HepG2 (cell line): ENCODE results near the gene UBE2O. TPM values are rescaled to one million over a fixed set of nuclear protein-coding genes. Genes with fewer than 3 reads are reported as not detected.

Experiments used
- CREB1 ChIP-seq, 2 experiments: fragments of 450-650 bp in 1 of 2; IDR thresholded peaks; 2 replicates each; pipeline ENCODE4 v1.6.1; 2016 to 2017; ENCODE audit warnings: control low read depth in 1 of 2, mild to moderate bottlenecking in 1 of 2, missing compliant biosample characterization in 1 of 2, missing genetic modification characterization in 1 of 2
- FOXK1 ChIP-seq: sonication (generic); formaldehyde crosslinking; IDR thresholded peaks from 2 replicates; pipeline ENCODE4 v1.4.0; 2020; ENCODE audit warnings: low read depth, missing genetic modification reagents, borderline replicate concordance
- FOXP4 ChIP-seq: sonication (generic); formaldehyde crosslinking; IDR thresholded peaks from 2 replicates; pipeline ENCODE4 v1.4.0; 2020; ENCODE audit warnings: missing genetic modification reagents
- HNF4G ChIP-seq, 2 experiments: sonication (generic) in 1 of 2; formaldehyde crosslinking in 1 of 2; IDR thresholded peaks; 2 replicates each; pipeline versions ENCODE4 v1.4.0 to v1.6.1; 2011 to 2020; ENCODE audit warnings: borderline replicate concordance in 2 of 2, low read depth in 2 of 2, mild to moderate bottlenecking in 2 of 2, low read length in 1 of 2, missing genetic modification reagents in 1 of 2, moderate library complexity in 1 of 2
- HOXA5 ChIP-seq: sonication (generic); formaldehyde crosslinking; IDR thresholded peaks from 2 replicates; pipeline ENCODE4 v1.4.0; 2020; ENCODE audit warnings: missing genetic modification reagents
- KLF12 ChIP-seq: sonication (generic); formaldehyde crosslinking; IDR thresholded peaks from 2 replicates; pipeline ENCODE4 v1.4.0; 2020; ENCODE audit warnings: missing genetic modification reagents, borderline replicate concordance
- MXD3 ChIP-seq: IDR thresholded peaks from 2 replicates; pipeline ENCODE4 v1.6.1; 2016; ENCODE audit warnings: mild to moderate bottlenecking, missing biosample characterization, missing genetic modification reagents
- NAIF1 ChIP-seq: sonication (generic); formaldehyde crosslinking; IDR thresholded peaks from 2 replicates; pipeline ENCODE4 v1.5.0; 2020; ENCODE audit warnings: mild to moderate bottlenecking, missing genetic modification reagents, borderline replicate concordance
- NR2F6 ChIP-seq, 2 experiments: IDR thresholded peaks; 2 replicates each; pipeline ENCODE4 v1.6.1; 2016; ENCODE audit warnings: antibody characterized with exemption in 1 of 2, mild to moderate bottlenecking in 1 of 2
- PHF5A ChIP-seq: IDR thresholded peaks from one replicate; pipeline ENCODE4 v1.6.1; 2018; ENCODE audit warnings: low read depth, missing genetic modification reagents; ENCODE audit not compliant: unreplicated experiment
- PITX1 ChIP-seq: sonication (generic); formaldehyde crosslinking; IDR thresholded peaks from 2 replicates; pipeline ENCODE4 v1.5.1; 2020; ENCODE audit warnings: mild to moderate bottlenecking, missing genetic modification reagents
- RCOR2 ChIP-seq: IDR thresholded peaks from 2 replicates; pipeline ENCODE4 v1.6.1; 2016; ENCODE audit warnings: missing biosample characterization, missing genetic modification reagents
- RXRA ChIP-seq: sonication (generic); formaldehyde crosslinking; IDR thresholded peaks from 2 replicates; pipeline ENCODE4 v1.5.1; 2020; ENCODE audit warnings: missing genetic modification reagents
- TBX2 ChIP-seq: sonication (generic); formaldehyde crosslinking; IDR thresholded peaks from 2 replicates; pipeline ENCODE4 v1.5.0; 2020; ENCODE audit warnings: missing genetic modification reagents, mild to moderate bottlenecking, borderline replicate concordance
- XBP1 ChIP-seq: sonication (generic); formaldehyde crosslinking; IDR thresholded peaks from 2 replicates; pipeline ENCODE4 v1.5.0; 2020; ENCODE audit warnings: missing genetic modification reagents
- XRCC5 ChIP-seq: fragments of 200-400 bp; formaldehyde crosslinking; optimal IDR thresholded peaks from 2 replicates; pipeline ENCODE3; 2017; ENCODE audit warnings: mild to moderate bottlenecking, low read length
- ZNF335 ChIP-seq: sonication (generic); formaldehyde crosslinking; IDR thresholded peaks from 2 replicates; pipeline ENCODE4 v1.4.0; 2020; ENCODE audit warnings: missing genetic modification reagents
- polyA plus RNA-seq, 8 experiments: library from polyadenylated mRNA; depleted of rRNA in 3 of 8; stranded (reverse) in 7 of 8; unstranded in 1 of 8; fragments of >200 nt; fragmentation: Illumina TruSeq in 4 of 8; extraction: Trizol in 4 of 8; gene quantifications; 2 replicates each; pipeline versions ENCODE4 v1.2.1 to v1.2.3, GENCODE V29; 2011 to 2016; ENCODE audit warnings: low read depth in 4 of 8, missing spikeins in 1 of 8, mixed read lengths in 1 of 8; ENCODE audit not compliant: insufficient read depth in 1 of 8
- total RNA-seq, 5 experiments: library from RNA; depleted of rRNA; stranded (reverse); fragments of >200 nt; fragmentation: Illumina TruSeq; extraction: Trizol; gene quantifications; 2 replicates each; pipeline ENCODE4 v1.2.3, GENCODE V29; 2016; ENCODE audit warnings: low read depth in 1 of 5
- TF ChIP-seq, protein P1 (sequence below): sonication (generic); formaldehyde crosslinking; IDR thresholded peaks from 2 replicates; pipeline ENCODE4 v1.4.0; 2020; ENCODE audit warnings: low read depth, mild to moderate bottlenecking, missing genetic modification reagents
- TF ChIP-seq, protein P2 (sequence below): sonication (generic); formaldehyde crosslinking; IDR thresholded peaks from 2 replicates; pipeline ENCODE4 v1.5.1; 2020; ENCODE audit warnings: missing genetic modification reagents, mild to moderate bottlenecking, borderline replicate concordance
- TF ChIP-seq, protein P3 (sequence below): sonication (generic); formaldehyde crosslinking; IDR thresholded peaks from 2 replicates; pipeline ENCODE4 v1.5.1; 2020; ENCODE audit warnings: mild to moderate bottlenecking, missing genetic modification reagents, borderline replicate concordance

UBE2O gene
- total and polyA plus RNA-seq, 2 of the 13 experiments (the other 11 are each of a cell fraction or from before 2014, with no cell fraction given) = 21.5 to 23.5 TPM

DNA sequence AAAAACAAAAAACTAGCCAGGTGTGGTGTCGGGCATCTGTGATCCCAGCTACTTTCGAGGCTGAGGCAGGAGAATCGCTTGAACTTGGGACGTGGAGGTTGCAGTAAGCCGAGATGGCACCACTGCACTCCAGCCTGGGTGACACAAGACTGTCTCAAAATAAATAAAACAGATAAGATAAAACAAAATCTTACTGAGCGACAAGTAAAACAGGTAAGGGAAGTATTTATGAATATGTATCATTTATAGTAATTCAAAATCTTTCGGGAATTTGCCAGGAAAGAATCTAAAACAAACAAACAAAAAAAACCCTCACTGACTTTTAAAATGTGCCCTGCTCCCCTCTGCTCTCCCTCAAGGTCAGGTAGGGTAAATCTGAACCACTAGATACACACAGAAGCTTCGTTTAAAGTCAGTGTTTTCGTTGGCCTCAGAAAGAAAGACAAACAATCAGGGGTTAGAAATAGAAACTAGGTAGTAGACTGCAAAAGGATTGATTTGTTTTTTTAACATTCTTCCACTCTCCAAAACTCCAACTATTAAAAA is 101.4 kb downstream of the UBE2O start (continued):
- TF ChIP-seq PITX1 (CRISPR knock-in tag) (peak; percentile 55), FOXP4 (CRISPR knock-in tag) (peak; percentile 76), NR2F6 (IDR thresholded peaks at IDR 0.05) (peak; percentile 84), NR2F6 (CRISPR knock-in tag; IDR thresholded peaks at IDR 0.05) (peak; percentile 80), MXD3 (CRISPR knock-in tag) (0 out of 2 replicates have a peak, but pooled peaks have one; percentile 62), CREB1 (IDR thresholded peaks at IDR 0.05) (no peak), CREB1 (CRISPR knock-in tag; IDR thresholded peaks at IDR 0.05) (peak; percentile 62), XRCC5 (no peak), RXRA (peak; percentile 69; the same call in 1 of the 2 replicates), XBP1 (CRISPR knock-in tag) (no peak), PHF5A (peak; percentile 29), NAIF1 (CRISPR knock-in tag) (peak; percentile 41; the same call in 1 of the 2 replicates), KLF12 (CRISPR knock-in tag) (peak; percentile 65; the same call in 1 of the 2 replicates), HOXA5 (CRISPR knock-in tag) (no peak), FOXK1 (CRISPR knock-in tag) (0 out of 2 replicates have a peak, but pooled peaks have one; percentile 15), HNF4G (IDR thresholded peaks at IDR 0.05; ENCODE audit: borderline replicate concordance, low read depth, low read length) (peak; percentile 21; the same call in 1 of the 2 replicates), HNF4G (CRISPR knock-in tag; IDR thresholded peaks at IDR 0.05; ENCODE audit: borderline replicate concordance, low read depth) (no peak), RCOR2 (peak; percentile 55; the same call in 1 of the 2 replicates), TBX2 (CRISPR knock-in tag) (peak; percentile 59; the same call in 1 of the 2 replicates), ZNF335 (peak; percentile 23; the same call in 1 of the 2 replicates)
- TF ChIP-seq, protein P1, sequence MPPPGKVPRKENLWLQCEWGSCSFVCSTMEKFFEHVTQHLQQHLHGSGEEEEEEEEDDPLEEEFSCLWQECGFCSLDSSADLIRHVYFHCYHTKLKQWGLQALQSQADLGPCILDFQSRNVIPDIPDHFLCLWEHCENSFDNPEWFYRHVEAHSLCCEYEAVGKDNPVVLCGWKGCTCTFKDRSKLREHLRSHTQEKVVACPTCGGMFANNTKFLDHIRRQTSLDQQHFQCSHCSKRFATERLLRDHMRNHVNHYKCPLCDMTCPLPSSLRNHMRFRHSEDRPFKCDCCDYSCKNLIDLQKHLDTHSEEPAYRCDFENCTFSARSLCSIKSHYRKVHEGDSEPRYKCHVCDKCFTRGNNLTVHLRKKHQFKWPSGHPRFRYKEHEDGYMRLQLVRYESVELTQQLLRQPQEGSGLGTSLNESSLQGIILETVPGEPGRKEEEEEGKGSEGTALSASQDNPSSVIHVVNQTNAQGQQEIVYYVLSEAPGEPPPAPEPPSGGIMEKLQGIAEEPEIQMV (CRISPR knock-in tag) = no peak
- TF ChIP-seq, protein P2, sequence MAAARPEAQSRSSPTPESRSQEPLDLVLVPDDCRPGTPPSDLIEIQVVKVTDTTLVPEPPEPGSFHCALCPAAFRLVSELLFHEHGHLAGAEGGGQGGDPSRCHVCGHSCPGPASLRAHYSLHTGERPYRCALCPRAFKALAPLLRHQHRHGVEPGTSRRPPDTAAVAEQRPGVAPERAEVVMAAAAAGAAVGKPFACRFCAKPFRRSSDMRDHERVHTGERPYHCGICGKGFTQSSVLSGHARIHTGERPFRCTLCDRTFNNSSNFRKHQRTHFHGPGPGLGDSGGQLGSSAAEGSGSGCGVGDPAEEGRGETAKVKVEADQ = peak; percentile 66; the same call in 1 of the 2 replicates
- TF ChIP-seq, protein P3, sequence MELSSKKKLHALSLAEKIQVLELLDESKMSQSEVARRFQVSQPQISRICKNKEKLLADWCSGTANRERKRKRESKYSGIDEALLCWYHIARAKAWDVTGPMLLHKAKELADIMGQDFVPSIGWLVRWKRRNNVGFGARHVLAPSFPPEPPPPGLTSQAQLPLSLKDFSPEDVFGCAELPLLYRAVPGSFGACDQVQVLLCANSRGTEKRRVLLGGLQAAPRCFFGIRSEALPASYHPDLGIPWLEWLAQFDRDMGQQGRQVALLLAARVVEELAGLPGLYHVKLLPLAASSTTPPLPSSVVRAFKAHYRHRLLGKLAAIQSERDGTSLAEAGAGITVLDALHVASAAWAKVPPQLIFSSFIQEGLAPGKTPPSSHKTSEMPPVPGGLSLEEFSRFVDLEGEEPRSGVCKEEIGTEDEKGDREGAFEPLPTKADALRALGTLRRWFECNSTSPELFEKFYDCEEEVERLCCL (CRISPR knock-in tag) = no peak
